ENCODE results near the gene VPS45.
"Not testable (repeated sequence)": the region's sequence is repeated elsewhere in the genome, so short reads cannot be mapped to it uniquely, and the experiment has no call there.

Gene VPS45, protein sequence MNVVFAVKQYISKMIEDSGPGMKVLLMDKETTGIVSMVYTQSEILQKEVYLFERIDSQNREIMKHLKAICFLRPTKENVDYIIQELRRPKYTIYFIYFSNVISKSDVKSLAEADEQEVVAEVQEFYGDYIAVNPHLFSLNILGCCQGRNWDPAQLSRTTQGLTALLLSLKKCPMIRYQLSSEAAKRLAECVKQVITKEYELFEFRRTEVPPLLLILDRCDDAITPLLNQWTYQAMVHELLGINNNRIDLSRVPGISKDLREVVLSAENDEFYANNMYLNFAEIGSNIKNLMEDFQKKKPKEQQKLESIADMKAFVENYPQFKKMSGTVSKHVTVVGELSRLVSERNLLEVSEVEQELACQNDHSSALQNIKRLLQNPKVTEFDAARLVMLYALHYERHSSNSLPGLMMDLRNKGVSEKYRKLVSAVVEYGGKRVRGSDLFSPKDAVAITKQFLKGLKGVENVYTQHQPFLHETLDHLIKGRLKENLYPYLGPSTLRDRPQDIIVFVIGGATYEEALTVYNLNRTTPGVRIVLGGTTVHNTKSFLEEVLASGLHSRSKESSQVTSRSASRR

DNA sequence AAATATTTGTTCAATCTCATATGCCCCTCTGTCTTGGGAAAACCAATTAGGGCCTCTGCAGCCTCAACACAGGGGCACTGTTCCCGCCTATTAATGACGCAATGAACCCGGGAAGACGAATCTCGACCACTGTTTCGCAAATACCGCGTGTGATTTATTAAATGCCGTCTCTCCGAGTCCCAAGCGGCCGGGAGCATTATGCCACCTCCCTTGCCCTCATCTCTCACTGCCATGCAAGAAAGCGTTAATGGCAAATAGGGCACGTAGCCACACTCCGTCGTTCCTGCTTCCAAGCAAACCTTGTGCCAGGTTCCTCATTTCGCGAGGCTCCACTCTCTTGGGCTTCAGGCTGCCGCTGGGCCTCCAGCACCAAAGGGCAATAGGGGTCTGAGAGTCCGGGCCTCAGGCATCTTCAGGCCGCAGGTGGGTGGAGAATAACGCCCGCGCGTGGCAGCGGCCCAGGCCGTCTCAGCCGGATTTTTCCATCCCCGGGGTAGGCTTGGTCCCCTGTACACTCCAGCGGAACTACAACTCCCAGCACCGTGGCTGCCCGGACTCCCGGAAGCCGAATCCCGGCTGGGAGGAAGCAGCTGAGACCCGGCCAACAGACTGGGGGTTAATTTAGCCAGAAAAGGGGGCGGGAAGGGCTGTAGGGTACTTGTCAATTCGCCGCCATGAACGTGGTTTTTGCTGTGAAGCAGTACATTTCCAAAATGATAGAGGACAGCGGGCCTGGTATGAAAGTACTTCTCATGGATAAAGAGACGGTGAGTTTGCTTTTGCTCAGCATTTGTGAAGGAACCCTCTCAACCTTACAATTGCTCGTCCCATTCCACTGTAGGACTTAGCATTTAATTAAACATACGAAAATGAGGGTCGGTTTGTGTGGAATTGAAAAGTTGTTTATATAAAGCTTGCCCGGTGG lies at the start of gene VPS45:
Gene VPS45 (plus strand): TSS at position 593 of the 925 bp plus-strand sequence. CDS start 82 bp downstream, at position 675.
- in situ Hi-C loops (cut with MboI; ENCODE audit: low sequenced_read_pairs) = no loop called here

DNA sequence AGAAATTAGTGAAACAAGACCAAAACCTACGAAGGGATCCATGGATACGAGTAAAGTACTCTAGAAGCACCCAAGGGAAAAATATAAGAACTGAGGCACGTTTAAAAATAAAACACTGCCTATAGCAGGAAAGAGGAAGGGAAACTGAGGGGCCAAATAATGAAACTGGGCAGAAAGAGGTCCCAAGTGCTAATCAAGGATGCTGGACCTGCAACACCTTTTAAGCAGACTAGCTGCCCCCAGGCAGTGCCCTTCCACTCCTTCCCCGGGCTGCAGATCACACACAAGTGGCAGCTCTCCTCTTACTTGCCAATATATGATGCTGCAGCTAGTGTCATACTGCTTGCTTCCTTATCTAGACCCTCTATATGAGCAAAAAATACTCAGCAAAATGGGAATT lies 49.4 kb upstream of the VPS45 start:
- in situ Hi-C loops (cut with MboI; ENCODE audit: low sequenced_read_pairs) = no loop called here

DNA sequence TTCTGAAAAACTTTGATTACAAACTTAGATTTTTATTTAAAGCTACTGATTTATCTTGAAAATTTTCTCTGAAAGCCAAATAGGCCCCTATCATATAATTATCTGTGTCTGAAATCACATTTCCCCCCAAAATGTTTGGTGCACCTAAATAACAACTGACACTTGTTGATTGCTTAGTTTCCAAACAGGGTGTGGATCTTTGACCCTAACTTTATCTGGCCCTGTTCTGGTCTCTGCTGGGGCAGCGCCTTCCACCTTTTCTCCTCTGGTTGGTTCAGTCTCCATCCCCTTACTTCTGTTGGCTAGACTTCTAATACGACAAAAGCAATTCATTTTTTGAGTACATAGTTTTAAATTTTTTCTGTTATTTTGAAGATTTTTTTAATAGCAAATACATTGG lies 46.9 kb upstream of the VPS45 start:
- in situ Hi-C loops (cut with MboI; ENCODE audit: low sequenced_read_pairs) = no loop called here

DNA sequence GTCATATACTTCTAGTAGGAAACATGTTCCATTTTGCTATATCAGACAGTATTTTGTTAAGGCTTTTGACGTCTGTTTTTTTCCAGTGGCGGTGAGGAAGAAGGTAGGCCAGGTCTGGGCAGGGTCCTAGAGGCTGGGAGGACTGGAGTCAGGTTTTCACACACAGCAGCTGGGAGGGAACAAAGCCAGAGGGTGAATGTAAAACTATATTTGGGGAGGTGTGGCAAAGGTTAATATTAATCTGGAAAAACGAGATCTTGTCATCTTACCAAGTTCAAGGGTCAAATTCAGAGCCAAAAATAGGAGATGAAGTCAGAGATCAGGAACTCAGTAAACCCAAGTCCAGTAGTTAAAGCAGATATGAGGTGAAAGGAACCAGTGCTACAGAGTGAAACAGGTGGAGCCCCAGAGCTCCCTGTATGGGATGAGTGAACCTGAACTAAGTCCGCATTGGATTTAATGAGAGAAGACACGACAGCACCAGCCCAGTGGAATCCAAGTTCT lies 46.3 kb upstream of the VPS45 start:
- in situ Hi-C loops (cut with MboI; ENCODE audit: low sequenced_read_pairs) = no loop called here

DNA sequence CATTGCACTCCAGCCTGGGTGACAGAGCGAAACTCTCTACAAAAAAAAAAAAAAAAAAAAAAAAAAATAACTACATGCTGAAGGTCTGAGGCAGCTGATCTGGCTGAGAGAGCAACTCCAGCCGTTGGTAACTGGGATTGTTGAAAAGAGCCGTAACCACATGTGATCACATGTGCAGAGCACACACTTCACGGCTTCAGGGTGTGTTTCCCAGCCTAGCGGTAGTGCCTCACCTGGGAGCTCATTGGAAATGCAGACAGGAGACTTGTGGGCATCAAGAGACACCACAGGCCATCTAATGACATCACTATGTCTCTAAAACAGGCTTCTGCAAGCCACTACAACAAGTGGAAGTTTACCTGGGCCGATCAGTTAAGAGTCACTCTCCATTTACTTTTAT lies 45.2 kb upstream of the VPS45 start:
- in situ Hi-C loops (cut with MboI; ENCODE audit: low sequenced_read_pairs) = no loop called here

DNA sequence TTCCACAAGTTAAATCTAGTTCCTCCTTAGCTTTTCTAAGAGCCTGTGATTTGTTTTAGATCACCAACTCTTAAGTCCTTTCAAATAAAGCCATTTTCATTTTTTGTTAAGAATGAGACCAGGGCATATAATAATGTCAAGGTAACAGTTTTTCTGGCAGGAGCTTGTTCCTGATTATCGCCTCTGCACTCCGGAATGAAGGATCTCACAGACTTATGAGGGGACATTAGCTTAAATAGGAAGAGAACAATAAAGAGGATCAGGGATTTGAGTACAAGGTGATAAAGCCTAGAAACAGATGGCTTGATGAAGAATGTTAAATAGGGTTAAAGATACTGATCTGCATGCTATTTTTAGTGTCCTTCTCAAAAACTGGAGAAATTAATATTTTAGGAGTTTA lies 43.4 kb upstream of the VPS45 start:
- in situ Hi-C loops (cut with MboI; ENCODE audit: low sequenced_read_pairs) = no loop called here

DNA sequence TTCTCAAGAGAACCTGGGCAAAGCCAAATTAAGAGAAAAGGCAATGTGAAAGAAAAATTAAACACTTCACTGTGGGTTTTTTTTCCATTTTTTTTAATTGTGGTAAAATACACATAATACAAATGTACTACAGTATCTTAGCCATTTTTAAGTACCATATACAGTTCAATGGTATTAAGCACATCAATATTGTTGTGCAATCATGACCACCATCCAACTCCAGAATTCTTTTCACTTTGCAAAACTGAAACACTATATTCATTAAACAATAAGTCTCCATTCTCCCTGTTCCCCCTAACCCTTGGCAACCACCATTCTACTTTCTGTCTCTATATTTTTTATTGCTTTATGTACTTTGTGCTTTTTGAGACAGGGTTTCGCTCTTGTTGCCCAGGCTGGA lies 39.3 kb upstream of the VPS45 start:
- in situ Hi-C loops (cut with MboI; ENCODE audit: low sequenced_read_pairs) = no loop called here

DNA sequence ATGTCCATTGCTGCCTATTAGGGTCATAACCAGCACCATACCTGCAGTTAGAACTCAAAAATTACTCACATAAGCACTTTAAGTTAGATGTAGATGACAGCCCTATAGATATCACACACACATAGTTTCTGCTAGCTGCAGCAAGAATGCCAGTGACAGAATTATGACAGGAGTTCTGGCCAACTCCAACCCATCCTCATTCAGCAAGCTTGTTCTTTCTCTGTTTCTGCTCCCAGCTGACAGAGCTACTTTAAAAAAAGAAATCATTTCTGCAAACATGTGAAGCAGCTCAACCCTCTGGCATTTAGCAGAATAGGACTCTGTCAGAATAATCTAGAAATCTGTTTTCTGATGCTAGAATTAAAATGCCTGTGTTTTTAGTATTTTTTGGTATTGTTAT lies 33.2 kb upstream of the VPS45 start:
- in situ Hi-C loops (cut with MboI; ENCODE audit: low sequenced_read_pairs) = no loop called here

DNA sequence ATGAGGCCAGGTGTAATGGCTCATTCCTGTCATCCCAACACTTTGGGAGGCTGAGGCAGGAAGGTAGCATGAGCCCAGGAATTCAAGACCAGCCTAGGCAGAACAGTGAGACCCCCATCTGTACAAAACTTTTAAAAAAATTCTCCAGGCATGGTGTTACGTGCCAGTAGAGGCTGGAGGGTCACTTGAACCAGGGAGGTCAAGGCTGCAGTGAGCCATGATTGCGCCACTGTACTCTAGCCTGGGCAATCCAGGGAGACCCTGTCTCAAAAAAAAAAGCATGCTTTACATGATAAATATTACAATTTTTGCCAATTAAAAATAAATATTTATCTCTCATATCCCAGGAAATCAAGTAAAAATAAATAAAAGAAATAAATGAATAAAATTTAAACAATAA lies 17.6 kb upstream of the VPS45 start:
- in situ Hi-C loops (cut with MboI; ENCODE audit: low sequenced_read_pairs) = loop anchor here (5.0 kb wide), 1 partner anchor 88 kb away; no protein-coding TSS in a partner anchor

DNA sequence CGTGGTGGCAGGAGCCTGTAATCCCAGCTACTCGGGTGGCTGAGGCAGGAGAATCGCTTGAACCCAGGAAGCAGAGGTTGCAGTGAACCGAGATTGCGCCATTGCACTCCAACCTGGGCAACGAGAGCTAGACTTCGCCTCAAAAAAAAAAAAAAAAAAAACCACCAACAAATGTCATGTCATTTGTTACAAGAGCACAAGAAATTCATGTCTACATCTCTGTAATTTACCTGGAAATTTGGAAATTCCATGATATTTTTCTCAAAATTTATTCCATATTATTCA lies 16.5 kb upstream of the VPS45 start:
- in situ Hi-C loops (cut with MboI; ENCODE audit: low sequenced_read_pairs) = loop anchor here (5.0 kb wide), 1 partner anchor 89 kb away; no protein-coding TSS in a partner anchor

DNA sequence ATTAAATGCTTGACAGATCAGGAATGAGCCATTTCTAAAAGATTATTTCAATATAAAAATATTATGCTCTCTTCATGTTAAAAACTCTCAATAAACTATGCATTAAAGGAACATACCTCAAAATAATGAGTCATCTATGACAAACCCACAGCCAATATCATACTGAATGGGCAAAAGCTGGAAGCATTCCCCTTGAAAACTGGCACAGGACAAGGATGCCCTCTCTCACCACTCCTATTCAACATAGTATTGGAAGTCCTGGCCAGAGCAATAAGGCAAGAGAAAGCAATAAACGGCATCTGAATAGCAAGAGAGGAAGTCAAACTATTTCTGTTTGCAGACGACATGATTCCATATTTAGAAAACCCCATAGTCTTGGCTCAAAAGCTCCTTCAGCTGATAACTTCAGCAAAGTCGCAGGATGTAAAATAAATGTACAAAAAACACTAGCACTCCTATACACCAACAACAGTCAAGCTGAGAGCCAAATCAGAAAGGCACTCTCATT lies 15.6 kb upstream of the VPS45 start:
- in situ Hi-C loops (cut with MboI; ENCODE audit: low sequenced_read_pairs) = loop anchor here (5.0 kb wide), 1 partner anchor 90 kb away; no protein-coding TSS in a partner anchor

DNA sequence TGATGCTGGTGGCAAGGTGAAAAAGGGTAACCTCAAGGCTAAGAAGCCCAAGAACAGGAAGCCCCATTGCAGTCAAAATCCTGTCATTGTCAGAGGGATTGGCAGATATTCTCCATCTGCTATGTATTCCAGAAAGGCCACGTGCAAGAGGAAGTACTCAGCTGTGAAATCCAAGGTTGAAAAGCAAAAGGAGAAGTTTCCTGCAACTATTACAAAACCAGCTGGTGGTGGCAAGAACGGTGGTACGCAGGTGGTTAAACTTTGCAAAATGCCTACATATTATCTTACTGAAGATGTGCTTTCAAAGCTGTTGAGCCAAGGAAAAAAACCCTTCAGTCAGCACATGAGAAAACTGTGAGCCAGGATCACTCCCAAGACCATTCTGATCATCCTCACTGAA lies 13.7 kb upstream of the VPS45 start:
- in situ Hi-C loops (cut with MboI; ENCODE audit: low sequenced_read_pairs) = loop anchor here (5.0 kb wide), 1 partner anchor 92 kb away; no protein-coding TSS in a partner anchor

DNA sequence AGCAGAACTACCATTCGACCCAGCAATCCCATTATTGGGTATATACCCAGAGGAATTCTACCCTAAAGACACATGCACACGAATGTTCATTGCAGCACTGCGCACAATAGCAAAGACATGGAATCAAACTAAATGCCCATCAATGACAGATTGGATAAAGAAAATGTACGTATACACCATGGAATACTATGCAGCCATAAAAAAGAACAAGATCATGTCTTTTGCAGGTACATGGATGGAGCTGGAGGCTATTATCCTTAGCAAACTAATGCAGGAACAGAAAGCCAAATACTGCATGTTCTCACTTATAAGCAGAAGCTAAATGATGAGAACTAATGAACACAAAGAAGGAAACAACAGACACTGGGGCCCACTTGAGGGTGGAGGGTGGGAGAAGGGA lies 12.1 kb upstream of the VPS45 start:
- in situ Hi-C loops (cut with MboI; ENCODE audit: low sequenced_read_pairs) = not testable (repeated sequence)

DNA sequence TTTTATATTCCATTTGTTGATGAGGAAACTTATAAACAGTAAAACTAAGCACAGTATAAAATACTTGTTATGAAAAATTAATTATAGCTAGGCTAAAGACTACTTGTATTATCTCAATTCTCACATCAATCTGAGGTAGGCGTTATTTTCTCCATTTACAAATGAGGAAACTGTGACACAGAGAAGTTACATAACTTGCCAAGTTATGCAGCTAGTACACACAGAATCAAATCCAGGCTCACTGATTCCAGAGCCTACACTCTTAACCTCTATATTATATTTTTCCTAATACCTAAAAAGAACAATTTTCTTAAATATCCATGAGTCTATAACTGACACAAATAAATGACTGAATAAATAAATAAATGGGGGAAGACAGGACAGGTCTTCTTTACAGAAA lies 11.2 kb upstream of the VPS45 start:
- in situ Hi-C loops (cut with MboI; ENCODE audit: low sequenced_read_pairs) = no loop called here

DNA sequence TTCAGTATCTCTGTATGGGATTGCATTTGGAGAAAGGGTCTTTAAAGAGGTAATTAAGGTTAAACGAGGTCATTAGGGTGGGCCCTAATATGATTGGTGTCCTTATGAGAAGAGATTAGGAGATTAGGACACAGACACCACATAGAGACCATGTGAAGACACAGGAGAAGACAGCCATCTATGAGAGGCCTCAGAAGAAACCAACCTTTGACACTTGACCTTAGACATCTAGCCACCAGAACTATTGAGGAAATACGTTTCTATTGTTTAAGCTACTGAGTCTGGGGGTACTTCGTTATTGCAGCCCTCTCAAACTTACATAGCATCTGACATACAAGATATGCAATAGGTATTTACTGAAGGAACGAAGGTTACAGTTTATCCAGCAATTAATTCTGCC lies 7.3 kb upstream of the VPS45 start:
- in situ Hi-C loops (cut with MboI; ENCODE audit: low sequenced_read_pairs) = no loop called here

DNA sequence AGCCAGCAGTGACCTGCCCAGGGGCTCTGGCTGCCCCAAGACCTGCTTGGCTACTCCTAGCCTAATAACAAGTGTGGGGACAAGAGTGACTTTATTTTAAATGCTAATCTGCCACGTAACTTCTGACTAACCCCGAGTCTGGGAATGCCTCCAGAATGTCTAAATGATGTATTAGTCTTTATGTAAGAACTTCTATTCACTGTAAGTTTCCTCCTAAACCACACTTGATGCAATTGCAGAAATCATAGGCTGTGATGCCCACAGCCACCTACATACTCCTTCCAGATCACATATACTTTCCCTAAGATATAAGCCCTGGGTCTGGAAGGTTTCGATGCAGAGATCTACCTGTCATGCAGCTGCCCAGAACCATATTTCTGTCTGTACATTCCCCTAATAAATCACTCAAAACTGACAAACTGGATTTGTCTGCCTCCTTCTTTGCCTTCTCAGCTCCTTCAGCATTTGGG lies 5.9 kb upstream of the VPS45 start:
- in situ Hi-C loops (cut with MboI; ENCODE audit: low sequenced_read_pairs) = no loop called here

DNA sequence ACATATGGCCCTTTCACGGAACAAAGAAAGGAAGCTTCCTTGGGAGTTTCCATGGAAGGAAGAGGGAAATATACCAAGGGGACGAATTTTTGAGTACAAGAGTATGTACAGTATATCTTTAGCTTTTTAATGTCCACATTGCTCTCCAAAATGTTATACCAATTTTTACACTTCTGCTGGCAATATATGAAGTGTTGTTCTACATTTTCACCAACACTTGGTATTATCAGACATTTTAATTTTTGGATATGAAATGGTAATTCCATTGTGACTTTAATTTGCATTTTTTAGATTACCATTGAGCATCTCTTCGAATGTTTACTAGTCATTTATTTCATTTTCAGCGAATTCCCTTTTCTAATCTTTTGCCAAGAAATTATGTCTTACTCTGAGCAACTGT lies 5.5 kb upstream of the VPS45 start:
- in situ Hi-C loops (cut with MboI; ENCODE audit: low sequenced_read_pairs) = no loop called here

DNA sequence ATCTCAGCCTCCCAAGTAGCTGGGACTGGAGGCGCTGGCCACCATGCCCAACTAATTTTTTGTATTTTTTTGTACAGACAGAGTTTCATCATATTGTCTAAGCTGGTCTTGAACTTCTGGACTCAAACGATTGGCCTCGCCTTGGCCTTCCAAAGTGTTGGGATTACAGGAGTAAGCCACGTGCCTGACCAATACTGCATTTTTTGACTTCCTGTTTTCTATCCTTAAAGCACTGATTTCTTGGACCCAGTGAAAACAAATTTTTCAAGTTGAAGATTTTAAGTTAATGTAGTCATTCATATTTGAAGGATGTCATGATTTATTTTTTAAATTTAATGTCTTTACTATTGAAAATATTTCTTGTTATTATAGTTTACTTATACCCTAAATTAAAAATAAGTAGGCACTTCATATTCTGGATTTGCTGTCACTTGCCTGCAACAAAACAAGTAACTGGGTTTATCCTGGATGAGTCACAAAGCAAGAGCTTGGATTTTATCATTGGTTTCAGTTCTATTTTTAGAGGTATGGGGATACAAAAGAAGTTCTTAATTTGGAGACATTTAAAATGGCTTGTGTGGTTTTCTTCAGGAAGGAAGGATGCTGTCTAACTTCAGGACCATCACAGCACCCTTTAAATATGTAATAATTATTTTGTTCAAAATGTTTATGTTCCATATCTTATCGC lies 2.2 kb upstream of the VPS45 start:
- in situ Hi-C loops (cut with MboI; ENCODE audit: low sequenced_read_pairs) = no loop called here

DNA sequence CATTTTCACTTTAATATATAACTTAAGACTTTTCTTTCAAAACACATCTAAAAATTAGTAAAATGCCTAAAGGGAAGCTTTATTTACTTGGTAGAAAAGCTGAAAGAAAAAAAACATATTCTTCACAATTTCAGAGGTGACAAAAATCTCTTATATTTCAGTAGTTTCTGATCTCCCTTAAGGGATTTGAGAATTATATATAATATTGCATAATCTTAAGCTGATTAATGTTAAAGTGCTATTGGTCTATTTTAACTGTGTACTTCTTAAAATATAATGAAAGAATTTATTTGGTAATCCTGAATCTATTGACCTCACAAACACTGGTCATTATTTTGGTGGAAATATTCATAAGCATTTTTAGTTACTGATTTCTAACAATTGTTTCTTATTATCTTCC lies 1.2 kb upstream of the VPS45 start:
- in situ Hi-C loops (cut with MboI; ENCODE audit: low sequenced_read_pairs) = no loop called here

DNA sequence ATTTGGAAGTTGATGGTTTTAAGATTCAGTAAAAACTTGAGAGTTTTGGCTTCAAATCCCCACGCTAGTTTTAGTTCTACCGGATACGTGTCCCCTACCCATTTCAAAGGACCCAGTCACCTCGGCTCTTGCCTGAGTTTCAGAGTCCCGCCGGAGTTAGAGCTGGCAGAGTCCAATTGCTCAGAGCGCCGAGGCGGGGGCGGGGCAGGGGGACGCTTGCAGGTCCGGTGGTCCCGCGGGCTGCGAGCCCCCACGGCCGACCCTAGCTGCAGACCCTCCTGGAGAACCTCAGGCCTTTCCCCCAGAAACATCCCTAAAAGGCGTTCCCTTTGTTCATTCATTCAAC lies 765 bp upstream of the VPS45 start:
- in situ Hi-C loops (cut with MboI; ENCODE audit: low sequenced_read_pairs) = no loop called here

DNA sequence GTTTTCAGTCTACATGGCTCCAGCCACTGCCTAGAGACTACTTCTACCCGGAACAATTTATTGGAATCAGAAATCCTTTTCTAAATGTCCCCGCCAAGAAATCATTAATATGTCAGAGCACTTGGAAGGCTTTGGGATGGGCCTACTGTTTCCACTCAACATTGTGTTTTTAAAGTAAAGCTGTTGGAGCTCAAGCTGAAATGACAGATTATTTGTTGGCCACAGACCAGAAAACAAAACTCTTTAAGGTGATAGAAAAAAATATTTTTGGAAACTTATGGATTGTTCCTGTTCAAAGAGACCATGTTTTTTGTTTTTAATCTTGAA lies 496 bp downstream of the VPS45 start:
- in situ Hi-C loops (cut with MboI; ENCODE audit: low sequenced_read_pairs) = no loop called here
